ENCODE data around the gene MAN2A2.

- TF ChIP-seq, protein P1, sequence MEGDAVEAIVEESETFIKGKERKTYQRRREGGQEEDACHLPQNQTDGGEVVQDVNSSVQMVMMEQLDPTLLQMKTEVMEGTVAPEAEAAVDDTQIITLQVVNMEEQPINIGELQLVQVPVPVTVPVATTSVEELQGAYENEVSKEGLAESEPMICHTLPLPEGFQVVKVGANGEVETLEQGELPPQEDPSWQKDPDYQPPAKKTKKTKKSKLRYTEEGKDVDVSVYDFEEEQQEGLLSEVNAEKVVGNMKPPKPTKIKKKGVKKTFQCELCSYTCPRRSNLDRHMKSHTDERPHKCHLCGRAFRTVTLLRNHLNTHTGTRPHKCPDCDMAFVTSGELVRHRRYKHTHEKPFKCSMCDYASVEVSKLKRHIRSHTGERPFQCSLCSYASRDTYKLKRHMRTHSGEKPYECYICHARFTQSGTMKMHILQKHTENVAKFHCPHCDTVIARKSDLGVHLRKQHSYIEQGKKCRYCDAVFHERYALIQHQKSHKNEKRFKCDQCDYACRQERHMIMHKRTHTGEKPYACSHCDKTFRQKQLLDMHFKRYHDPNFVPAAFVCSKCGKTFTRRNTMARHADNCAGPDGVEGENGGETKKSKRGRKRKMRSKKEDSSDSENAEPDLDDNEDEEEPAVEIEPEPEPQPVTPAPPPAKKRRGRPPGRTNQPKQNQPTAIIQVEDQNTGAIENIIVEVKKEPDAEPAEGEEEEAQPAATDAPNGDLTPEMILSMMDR (IDR thresholded peaks at IDR 0.05 in 4 of 5, conservative IDR thresholded peaks at IDR 0.05 in 1 of 5), result no peak
- no peak for TF ChIP-seq POLR2A (IDR thresholded peaks at IDR 0.05)
Measured at GRCh38 chr15:90878660-90879059, 24.4 kb upstream of the MAN2A2 start.
